Measurements from ENCODE around the gene LHFPL5.

DNA sequence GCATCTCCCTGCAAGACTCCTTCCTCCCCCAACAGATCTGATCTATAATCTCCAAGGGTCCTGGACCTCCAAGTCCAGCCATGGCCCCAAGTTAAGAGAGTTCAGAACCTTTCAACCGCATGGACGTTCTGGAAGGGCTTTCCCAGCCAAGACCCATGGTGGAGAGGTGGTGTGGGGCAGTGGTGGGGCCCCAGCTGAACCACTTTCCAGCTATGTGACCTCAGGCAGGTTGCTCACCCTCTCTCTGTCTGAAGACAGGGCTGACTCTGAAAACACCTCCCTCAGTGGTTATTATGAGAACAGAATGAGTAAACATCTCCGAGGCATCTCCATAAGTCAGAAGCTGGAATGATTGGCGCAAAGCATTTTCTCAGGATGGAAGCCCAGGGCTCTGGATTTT, 8.9 kb upstream of the LHFPL5 start:
- TF ChIP-seq POLR2A (IDR thresholded peaks at IDR 0.05): no peak
- TF ChIP-seq, protein P1, sequence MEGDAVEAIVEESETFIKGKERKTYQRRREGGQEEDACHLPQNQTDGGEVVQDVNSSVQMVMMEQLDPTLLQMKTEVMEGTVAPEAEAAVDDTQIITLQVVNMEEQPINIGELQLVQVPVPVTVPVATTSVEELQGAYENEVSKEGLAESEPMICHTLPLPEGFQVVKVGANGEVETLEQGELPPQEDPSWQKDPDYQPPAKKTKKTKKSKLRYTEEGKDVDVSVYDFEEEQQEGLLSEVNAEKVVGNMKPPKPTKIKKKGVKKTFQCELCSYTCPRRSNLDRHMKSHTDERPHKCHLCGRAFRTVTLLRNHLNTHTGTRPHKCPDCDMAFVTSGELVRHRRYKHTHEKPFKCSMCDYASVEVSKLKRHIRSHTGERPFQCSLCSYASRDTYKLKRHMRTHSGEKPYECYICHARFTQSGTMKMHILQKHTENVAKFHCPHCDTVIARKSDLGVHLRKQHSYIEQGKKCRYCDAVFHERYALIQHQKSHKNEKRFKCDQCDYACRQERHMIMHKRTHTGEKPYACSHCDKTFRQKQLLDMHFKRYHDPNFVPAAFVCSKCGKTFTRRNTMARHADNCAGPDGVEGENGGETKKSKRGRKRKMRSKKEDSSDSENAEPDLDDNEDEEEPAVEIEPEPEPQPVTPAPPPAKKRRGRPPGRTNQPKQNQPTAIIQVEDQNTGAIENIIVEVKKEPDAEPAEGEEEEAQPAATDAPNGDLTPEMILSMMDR (IDR thresholded peaks at IDR 0.05): no peak

Measured in body of pancreas (tissue), 4 donors.